Thoracic aorta (tissue), 2 donors: ENCODE measurements around the gene RRAGB. TPM values are rescaled to one million over a fixed set of nuclear protein-coding genes. Genes with fewer than 3 reads are reported as not detected.

ENCODE experiments used
- ATAC-seq: fragments of 150-250 bp; one replicate; pipeline ENCODE4 v1.8.0; 2017; ENCODE audit warnings: low read depth; ENCODE audit not compliant: insufficient number of reproducible peaks, low FRiP score
- DNase-seq: peaks from one replicate; pipeline ENCODE4 v3.0.0-alpha.2; 2020; ENCODE audit warnings: low spot score
- H3K27ac ChIP-seq, 2 donors: fragments of 200-600 bp; sonication (generic); 1 replicate in 1 of 2; 2 replicates in 1 of 2; pipeline ENCODE4 v1.5.1; 2016; ENCODE audit warnings: mild to moderate bottlenecking in 2 of 2, moderate library complexity in 2 of 2
- H3K27me3 ChIP-seq: fragments of 200-600 bp; sonication (generic); replicated peaks from 2 replicates; pipeline ENCODE4 v1.6.0; 2016; ENCODE audit warnings: mild to moderate bottlenecking; ENCODE audit not compliant: insufficient read depth
- H3K36me3 ChIP-seq: fragments of 200-600 bp; sonication (generic); one replicate; pipeline ENCODE4 v1.5.1; 2016
- H3K4me1 ChIP-seq, 2 donors: fragments of 200-600 bp; sonication (generic); 1 replicate in 1 of 2; 2 replicates in 1 of 2; pipeline versions ENCODE4 v1.5.1 to v1.6.0; 2016; ENCODE audit warnings: low read depth in 2 of 2, mild to moderate bottlenecking in 1 of 2; ENCODE audit not compliant: control insufficient read depth in 1 of 2
- H3K4me3 ChIP-seq: fragments of 200-600 bp; sonication (generic); 2 replicates; pipeline ENCODE4 v1.5.1; 2016; ENCODE audit warnings: mild to moderate bottlenecking
- H3K9me3 ChIP-seq: fragments of 200-600 bp; sonication (generic); 2 replicates; pipeline ENCODE4 v1.5.1; 2016
- CTCF ChIP-seq: fragments of 200-600 bp; sonication (generic); IDR thresholded peaks from one replicate; pipeline ENCODE4 v1.5.1; 2019; ENCODE audit warnings: antibody characterized with exemption
- total RNA-seq, 2 donors: library from RNA; depleted of rRNA; stranded (reverse); fragments of >200 nt; gene quantifications; one replicate each; pipeline versions ENCODE4 v1.1.0 to v1.2.3, GENCODE V29; 2016

Gene RRAGB
- total RNA-seq, 2 donors from 2014 or later = 35.2 to 40.5 TPM

- peaks cover 0 to 14% of the 10 kb centered on the region in 2 donors for H3K4me1 ChIP-seq
- DNase-seq (no peak), ATAC-seq (no peak)
- H3K9me3 ChIP-seq = no peaks in the 10 kb centered on the region
- TF ChIP-seq CTCF = no peak
- no peaks in the 10 kb centered on the region for H3K36me3 ChIP-seq
- H3K27me3 ChIP-seq = no peaks in the 10 kb centered on the region
- H3K27ac ChIP-seq = no peak overlapping the region
- no peak overlapping the region for H3K4me3 ChIP-seq
Observed at GRCh38 chrX:55714161-55714560, 3.4 kb upstream of the RRAGB start.

- TF ChIP-seq CTCF = no peak
- ATAC-seq = no peak
- Histone ChIP-seq H3K27me3 (no peaks in the 10 kb centered on the region), H3K27ac (no peak overlapping the region), H3K4me1 (peaks cover 0 to 22% of the 10 kb centered on the region in 2 donors), H3K36me3 (no peaks in the 10 kb centered on the region), H3K9me3 (no peaks in the 10 kb centered on the region), H3K4me3 (no peak overlapping the region)
- no peak for DNase-seq
Observed at GRCh38 chrX:55715847-55716246, 1.7 kb upstream of the RRAGB start.

- TF ChIP-seq CTCF = no peak
- DNase-seq (no peak), ATAC-seq (no peak)
- Histone ChIP-seq H3K4me1 (peaks cover 0 to 15% of the 10 kb centered on the region in 2 donors), H3K9me3 (no peaks in the 10 kb centered on the region), H3K36me3 (no peaks in the 10 kb centered on the region), H3K27me3 (no peaks in the 10 kb centered on the region), H3K27ac (peak overlapping the region; percentile 73 to 81), H3K4me3 (peak overlapping the region; percentile 85)
Observed at GRCh38 chrX:55716937-55717336, 612 bp upstream of the RRAGB start.

- no peak for DNase-seq
- H3K27ac ChIP-seq = no peak overlapping the region
- no peak overlapping the region for H3K4me3 ChIP-seq
- peaks cover 22% of the 10 kb centered on the region for H3K36me3 ChIP-seq
- H3K4me1 ChIP-seq = no peaks in the 10 kb centered on the region
- H3K9me3 ChIP-seq = no peaks in the 10 kb centered on the region
- no peaks in the 10 kb centered on the region for H3K27me3 ChIP-seq
- no peak for TF ChIP-seq CTCF
- ATAC-seq = no peak
Observed at GRCh38 chrX:55731826-55732225, 14.3 kb downstream of the RRAGB start.

- Histone ChIP-seq H3K4me3 (no peak overlapping the region), H3K27ac (no peak overlapping the region), H3K27me3 (no peaks in the 10 kb centered on the region), H3K36me3 (peaks cover 4% of the 10 kb centered on the region), H3K4me1 (no peaks in the 10 kb centered on the region), H3K9me3 (no peaks in the 10 kb centered on the region)
- TF ChIP-seq CTCF = no peak
- DNase-seq = no peak
- no peak for ATAC-seq
Observed at GRCh38 chrX:55738969-55739368, 21.4 kb downstream of the RRAGB start.
